OCI-LY7 (cell line): ENCODE results near the gene NOXA1.

ENCODE experiments used
- CTCF ChIP-seq: fragments of 200-600 bp; sonication (generic); conservative IDR thresholded peaks from 2 replicates; pipeline ENCODE4 v1.5.1; 2014; ENCODE audit warnings: mild to moderate bottlenecking, antibody characterized with exemption, low read length, moderate library complexity, mixed read lengths
- EZH2phosphoT487 ChIP-seq: fragments of 200-600 bp; sonication (generic); IDR thresholded peaks from 2 replicates; pipeline ENCODE4 v1.6.1; 2018; ENCODE audit warnings: low read depth, borderline replicate concordance, mild to moderate bottlenecking, mixed run types, antibody characterized with exemption, low read length, moderate library complexity, mixed read lengths

- TF ChIP-seq CTCF = no peak
- TF ChIP-seq EZH2phosphoT487 = no peak
Measured at GRCh38 chr9:137475666-137476065, 52.5 kb downstream of the NOXA1 start.
